ENCODE data around the gene CD226.

DNA sequence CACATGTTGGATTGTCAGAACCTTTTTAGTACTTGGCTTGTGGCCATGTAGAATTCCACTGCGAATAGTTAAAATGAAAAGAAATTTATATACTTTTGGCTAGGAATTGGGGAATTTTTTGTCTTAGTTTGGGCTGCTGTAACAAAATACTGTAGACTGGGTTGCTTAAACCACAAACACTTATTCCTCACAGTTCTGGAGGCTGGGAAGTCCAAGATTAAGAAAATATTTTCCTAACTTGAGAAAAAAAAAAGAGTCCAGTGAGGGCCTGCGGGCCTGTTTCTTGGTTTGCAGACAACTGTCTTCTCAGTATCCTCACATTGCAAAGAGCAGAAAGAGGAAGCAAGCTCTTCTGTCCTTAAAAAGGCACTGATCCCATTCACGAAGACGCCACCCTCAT, 81.9 kb downstream of the CD226 start:
- TF ChIP-seq EZH2 (IDR thresholded peaks at IDR 0.05; ENCODE audit: insufficient read depth, poor library complexity, severe bottlenecking) (no peak), EZH2phosphoT487 (IDR thresholded peaks at IDR 0.05; ENCODE audit: insufficient read depth, low read depth) (no peak)

Measured in GM23248 (cell line).